B cell (primary cell): ENCODE measurements around the gene ITSN1. TPM values are rescaled to one million over a fixed set of nuclear protein-coding genes. Genes with fewer than 3 reads are reported as not detected.

ENCODE experiments used
- ATAC-seq: fragments of 200-7000 bp; cut with Tn5 transposase; one replicate; pipeline ENCODE4 v1.10.0; 2021; ENCODE audit warnings: low read depth, mild to moderate bottlenecking, moderate number of reproducible peaks, moderate library complexity
- CTCF ChIA-PET: fragments of 350-600 bp; sonication (Branson Sonifier 250); formaldehyde crosslinking; loops from one replicate; lab custom pipeline; 2021; ENCODE audit warnings: antibody characterized with exemption, inconsistent platforms; lab: Charles Lee
- POLR2A ChIA-PET: fragments of 350-600 bp; sonication (Branson Sonifier 250); formaldehyde crosslinking; loops from one replicate; lab custom pipeline; 2021; ENCODE audit warnings: antibody characterized with exemption; lab: Charles Lee
- DNase-seq: peaks from one replicate; pipeline ENCODE4 v3.0.0; 2013
- H2AFZ ChIP-seq: 2 replicates; pipeline ENCODE4 v1.6.1; 2012; ENCODE audit warnings: mild to moderate bottlenecking, low read depth, low read length; ENCODE audit not compliant: insufficient read depth, poor library complexity, severe bottlenecking
- H3K27ac ChIP-seq, 2 donors: 1 replicate in 1 of 2; 2 replicates in 1 of 2; pipeline ENCODE4 v1.5.1; 2012 to 2013; ENCODE audit warnings: low read length in 2 of 2, mild to moderate bottlenecking in 2 of 2, moderate library complexity in 1 of 2
- H3K27me3 ChIP-seq, 4 experiments: fragments of 200-600 bp in 1 of 4; sonication (generic) in 1 of 4; replicated peaks in 1 of 4; 1 replicate in 2 of 4; 2 replicates in 2 of 4; pipeline versions ENCODE4 v1.6.1 to v1.7.0; 2013 to 2016; ENCODE audit warnings: low read length in 3 of 4, mild to moderate bottlenecking in 2 of 4, mixed read lengths in 1 of 4, moderate library complexity in 1 of 4; ENCODE audit not compliant: insufficient read depth in 4 of 4, control insufficient read depth in 3 of 4; ENCODE audit errors: control extremely low read depth in 1 of 4
- H3K36me3 ChIP-seq, 2 experiments: replicated peaks in 1 of 2; 1 replicate in 1 of 2; 2 replicates in 1 of 2; pipeline versions ENCODE4 v1.6.1 to v1.7.1; 2013; ENCODE audit warnings: low read length in 1 of 2; ENCODE audit not compliant: insufficient read depth in 2 of 2, control insufficient read depth in 1 of 2; ENCODE audit errors: control extremely low read depth in 1 of 2, extremely low read depth in 1 of 2
- H3K4me1 ChIP-seq, 2 donors: fragments of 200-600 bp in 1 of 2; sonication (generic) in 1 of 2; 1 replicate in 1 of 2; 2 replicates in 1 of 2; pipeline versions ENCODE4 v1.5.1 to v1.6.1; 2013 to 2017; ENCODE audit warnings: low read length in 2 of 2; ENCODE audit not compliant: control insufficient read depth in 2 of 2, insufficient read depth in 2 of 2
- H3K4me2 ChIP-seq: replicated peaks from 2 replicates; pipeline ENCODE3; 2012; ENCODE audit warnings: mild to moderate bottlenecking, low read depth, low read length; ENCODE audit not compliant: poor library complexity, severe bottlenecking
- H3K4me3 ChIP-seq, 5 experiments: fragments of 200-600 bp in 1 of 5; sonication (generic) in 1 of 5; 1 replicate in 3 of 5; 2 replicates in 2 of 5; pipeline versions ENCODE4 v1.5.1 to v1.7.0; 2011 to 2016; ENCODE audit warnings: low read length in 4 of 5, mild to moderate bottlenecking in 4 of 5, low read depth in 2 of 5, control low read depth in 1 of 5, moderate library complexity in 1 of 5; ENCODE audit not compliant: insufficient read depth in 1 of 5; ENCODE audit errors: control extremely low read depth in 1 of 5, extremely low read depth in 1 of 5
- H3K79me2 ChIP-seq: fragments of 200-600 bp; sonication (generic); one replicate; pipeline ENCODE4 v1.6.0; 2016; ENCODE audit warnings: low read length; ENCODE audit not compliant: control insufficient read depth, insufficient read depth
- H3K9ac ChIP-seq: fragments of 200-600 bp; sonication (generic); 2 replicates; pipeline ENCODE4 v1.6.1; 2017; ENCODE audit warnings: mild to moderate bottlenecking, low read length, moderate library complexity
- H3K9me3 ChIP-seq, 3 donors: one replicate each; pipeline versions ENCODE4 v1.6.1 to v1.7.1; 2013; ENCODE audit warnings: low read length in 2 of 3; ENCODE audit not compliant: control insufficient read depth in 2 of 3, insufficient read depth in 1 of 3; ENCODE audit errors: control extremely low read depth in 1 of 3
- H4K20me1 ChIP-seq: 2 replicates; pipeline ENCODE4 v1.6.0; 2012; ENCODE audit warnings: mild to moderate bottlenecking, low read length; ENCODE audit not compliant: insufficient read depth, control insufficient read depth, poor library complexity, severe bottlenecking
- H3K27ac Mint-ChIP-seq: one replicate; pipeline ENCODE4 v1.8.0; 2021; ENCODE audit warnings: mixed read lengths
- H3K27me3 Mint-ChIP-seq: one replicate; pipeline ENCODE4 v1.8.0; 2021; ENCODE audit warnings: mixed read lengths
- H3K4me1 Mint-ChIP-seq: one replicate; pipeline ENCODE4 v1.8.0; 2021; ENCODE audit warnings: mixed read lengths
- H3K4me3 Mint-ChIP-seq: one replicate; pipeline ENCODE4 v1.8.0; 2021; ENCODE audit warnings: mixed read lengths
- H3K9me3 Mint-ChIP-seq: one replicate; pipeline ENCODE4 v1.8.0; 2022; ENCODE audit warnings: mixed read lengths; ENCODE audit not compliant: insufficient read depth
- EZH2 ChIP-seq: IDR thresholded peaks from 2 replicates; pipeline ENCODE4 v1.6.1; 2012; ENCODE audit warnings: borderline replicate concordance, low read depth, mild to moderate bottlenecking, moderate library complexity, low read length; ENCODE audit not compliant: insufficient read depth, poor library complexity, severe bottlenecking
- WGBS: methylation state at CpG from one replicate; pipeline ENCODE4 v1.1.5; 2013; ENCODE audit warnings: missing lambda C conversion rate; ENCODE audit not compliant: insufficient coverage; 5-methylcytosine and 5-hydroxymethylcytosine counted together
- intact Hi-C: fragments of 100-400 bp; cut with micrococcal nuclease; formaldehyde crosslinking; loops from one replicate; pipeline ENCODE4 v1.10.0; 2022
- polyA plus RNA-seq: library from polyadenylated mRNA; depleted of rRNA; stranded (reverse); fragments of >200 nt; gene quantifications from 2 replicates; pipeline ENCODE4 v1.2.3, GENCODE V29; 2012
- total RNA-seq, 2 donors: library from RNA; stranded (reverse); fragments of 120-200 nt in 1 of 2; gene quantifications; 1 replicate in 1 of 2; 2 replicates in 1 of 2; pipeline versions ENCODE4 v1.2.3 to v1.2.4, GENCODE V29; 2013 to 2022
- TF ChIP-seq, protein P1 (sequence below): fragments of 200-600 bp; IDR thresholded peaks from one replicate; pipeline ENCODE4 v1.8.0; 2022; ENCODE audit warnings: antibody characterized with exemption, mild to moderate bottlenecking

ITSN1 gene
- total and polyA plus RNA-seq, 2 donors (not counting 1 experiment from before 2014, with no cell fraction given), result 0.31 to 2.4 TPM

- POLR2A ChIA-PET, result no interaction called here
- H3K4me2 ChIP-seq, result no peak overlapping the region
- H3K36me3 ChIP-seq, result no peaks in the 10 kb centered on the region
- no CpG with 5 or more reads among the region's 1 CpG for WGBS
- ATAC-seq (no peak), DNase-seq (no peak)
- intact Hi-C loops, result no loop called here
- no peak overlapping the region for H3K27ac ChIP-seq
- no peak overlapping the region for H2AFZ ChIP-seq
- no peaks in the 10 kb centered on the region for H3K27me3 ChIP-seq
- Mint-ChIP-seq H3K27me3 (no peaks in the 10 kb centered on the region), H3K27ac (no peak overlapping the region), H3K4me3 (no peak overlapping the region), H3K4me1 (no peaks in the 10 kb centered on the region), H3K9me3 (no peaks in the 10 kb centered on the region)
- H3K9me3 ChIP-seq, result no peaks in the 10 kb centered on the region
- H3K4me1 ChIP-seq, result no peaks in the 10 kb centered on the region
- no peak overlapping the region for H3K9ac ChIP-seq
- CTCF ChIA-PET, result no interaction called here
- H4K20me1 ChIP-seq, result no peaks in the 10 kb centered on the region
- no peaks in the 10 kb centered on the region for H3K79me2 ChIP-seq
- no peak for TF ChIP-seq EZH2
- TF ChIP-seq, protein P1, sequence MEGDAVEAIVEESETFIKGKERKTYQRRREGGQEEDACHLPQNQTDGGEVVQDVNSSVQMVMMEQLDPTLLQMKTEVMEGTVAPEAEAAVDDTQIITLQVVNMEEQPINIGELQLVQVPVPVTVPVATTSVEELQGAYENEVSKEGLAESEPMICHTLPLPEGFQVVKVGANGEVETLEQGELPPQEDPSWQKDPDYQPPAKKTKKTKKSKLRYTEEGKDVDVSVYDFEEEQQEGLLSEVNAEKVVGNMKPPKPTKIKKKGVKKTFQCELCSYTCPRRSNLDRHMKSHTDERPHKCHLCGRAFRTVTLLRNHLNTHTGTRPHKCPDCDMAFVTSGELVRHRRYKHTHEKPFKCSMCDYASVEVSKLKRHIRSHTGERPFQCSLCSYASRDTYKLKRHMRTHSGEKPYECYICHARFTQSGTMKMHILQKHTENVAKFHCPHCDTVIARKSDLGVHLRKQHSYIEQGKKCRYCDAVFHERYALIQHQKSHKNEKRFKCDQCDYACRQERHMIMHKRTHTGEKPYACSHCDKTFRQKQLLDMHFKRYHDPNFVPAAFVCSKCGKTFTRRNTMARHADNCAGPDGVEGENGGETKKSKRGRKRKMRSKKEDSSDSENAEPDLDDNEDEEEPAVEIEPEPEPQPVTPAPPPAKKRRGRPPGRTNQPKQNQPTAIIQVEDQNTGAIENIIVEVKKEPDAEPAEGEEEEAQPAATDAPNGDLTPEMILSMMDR, result no peak
- H3K4me3 ChIP-seq, result no peak overlapping the region
Measured at GRCh38 chr21:33755354-33755753, 113.1 kb downstream of the ITSN1 start.

- H4K20me1 ChIP-seq, result no peaks in the 10 kb centered on the region
- H3K4me1 Mint-ChIP-seq, result no peaks in the 10 kb centered on the region
- intact Hi-C loops, result no loop called here
- no peak overlapping the region for H3K9ac ChIP-seq
- H3K27me3 Mint-ChIP-seq, result no peaks in the 10 kb centered on the region
- ATAC-seq, result no peak
- H3K79me2 ChIP-seq, result no peaks in the 10 kb centered on the region
- TF ChIP-seq EZH2, result no peak
- TF ChIP-seq, protein P1, result no peak
- H3K27ac ChIP-seq, result no peak overlapping the region
- H3K4me2 ChIP-seq, result no peak overlapping the region
- H3K36me3 ChIP-seq, result no peaks in the 10 kb centered on the region
- H3K4me3 ChIP-seq, result no peak overlapping the region
- CTCF ChIA-PET, result interaction anchor here (0.6 kb wide), 1 partner anchor 594 kb away, joined by 3 read pairs; no protein-coding TSS in a partner anchor
- H3K27me3 ChIP-seq, result no peaks in the 10 kb centered on the region
- no peaks in the 10 kb centered on the region for H3K9me3 Mint-ChIP-seq
- no peak for DNase-seq
- POLR2A ChIA-PET, result no interaction called here
- no peak overlapping the region for H3K4me3 Mint-ChIP-seq
- WGBS, result 81% methylated on average over 3 of the region's 9 CpGs
- H3K9me3 ChIP-seq, result no peaks in the 10 kb centered on the region
- H2AFZ ChIP-seq, result no peak overlapping the region
- no peaks in the 10 kb centered on the region for H3K4me1 ChIP-seq
- no peak overlapping the region for H3K27ac Mint-ChIP-seq
Measured at GRCh38 chr21:33760641-33761440, 118.5 kb downstream of the ITSN1 start.
